NCI-H226 (cell line): Measurements from ENCODE around the gene KCNK15.

Experiments used
- DNase-seq: peaks from one replicate; pipeline ENCODE4 v3.0.0-alpha.2; 2015

KCNK15 gene

GRCh38 chr20:44736170-44737021 lies 9.3 kb upstream of the KCNK15 start:
- peak; percentile 82 for DNase-seq

- DNase-seq: no peak
Measured at GRCh38 chr20:44737116-44737515, 8.5 kb upstream of the KCNK15 start.

- DNase-seq: peak; percentile 72
Measured at GRCh38 chr20:44738813-44739477, 6.7 kb upstream of the KCNK15 start.

GRCh38 chr20:44739942-44740341 lies 5.7 kb upstream of the KCNK15 start:
- DNase-seq: no peak

- DNase-seq: no peak
Measured at GRCh38 chr20:44742304-44743079, 3.2 kb upstream of the KCNK15 start.

- DNase-seq: no peak
Measured at GRCh38 chr20:44743080-44743701, 2.5 kb upstream of the KCNK15 start.

- DNase-seq: no peak
Measured at GRCh38 chr20:44743916-44744655, 1.6 kb upstream of the KCNK15 start.

GRCh38 chr20:44745122-44745597 lies 505 bp upstream of the KCNK15 start:
- DNase-seq: no peak

- DNase-seq: peak; percentile 46
Measured at GRCh38 chr20:44746367-44747165, 901 bp downstream of the KCNK15 start.

- peak; percentile 88 for DNase-seq
Measured at GRCh38 chr20:44747166-44748004, 1.7 kb downstream of the KCNK15 start.

GRCh38 chr20:44748005-44748370 lies 2.3 kb downstream of the KCNK15 start:
- DNase-seq: no peak

- no peak for DNase-seq
Measured at GRCh38 chr20:44750081-44750805, 4.6 kb downstream of the KCNK15 start.

GRCh38 chr20:44752099-44752931 lies 6.7 kb downstream of the KCNK15 start:
- DNase-seq: no peak

- DNase-seq: no peak
Measured at GRCh38 chr20:44754554-44754953, 8.9 kb downstream of the KCNK15 start.

GRCh38 chr20:44756011-44756688 lies 10.5 kb downstream of the KCNK15 start:
- no peak for DNase-seq

- DNase-seq: no peak
Measured at GRCh38 chr20:44756956-44757355, 11.3 kb downstream of the KCNK15 start.

GRCh38 chr20:44758247-44759101 lies 12.8 kb downstream of the KCNK15 start:
- no peak for DNase-seq
